ENCODE data around the gene STYK1.

The STYK1 gene

DNA sequence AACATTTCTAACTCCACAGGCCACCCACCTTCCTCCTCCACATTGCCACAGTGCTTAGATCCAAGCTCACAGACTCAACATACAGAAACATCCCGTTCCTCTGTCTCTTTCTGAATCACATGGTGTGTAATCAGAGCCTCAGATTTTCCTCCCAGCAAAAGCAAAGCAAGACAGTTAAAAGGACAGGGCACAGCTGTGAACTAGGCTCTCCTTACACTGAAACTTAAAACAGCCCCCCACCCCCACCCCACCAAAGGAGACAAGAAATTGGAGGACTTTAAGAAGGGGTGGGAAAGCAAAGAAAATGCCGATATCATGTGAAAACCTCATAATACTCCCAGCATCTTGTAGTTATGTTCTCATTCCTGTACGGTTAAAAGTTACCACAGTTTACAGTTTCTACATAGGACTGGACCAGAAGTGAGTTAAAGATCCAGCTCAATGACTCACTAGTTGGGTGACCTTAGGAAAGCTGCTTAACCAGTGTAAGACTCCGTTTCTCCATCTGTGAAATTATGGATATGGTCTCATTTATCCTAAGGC is 44.5 kb upstream of the STYK1 start:
- TF ChIP-seq, protein P1, sequence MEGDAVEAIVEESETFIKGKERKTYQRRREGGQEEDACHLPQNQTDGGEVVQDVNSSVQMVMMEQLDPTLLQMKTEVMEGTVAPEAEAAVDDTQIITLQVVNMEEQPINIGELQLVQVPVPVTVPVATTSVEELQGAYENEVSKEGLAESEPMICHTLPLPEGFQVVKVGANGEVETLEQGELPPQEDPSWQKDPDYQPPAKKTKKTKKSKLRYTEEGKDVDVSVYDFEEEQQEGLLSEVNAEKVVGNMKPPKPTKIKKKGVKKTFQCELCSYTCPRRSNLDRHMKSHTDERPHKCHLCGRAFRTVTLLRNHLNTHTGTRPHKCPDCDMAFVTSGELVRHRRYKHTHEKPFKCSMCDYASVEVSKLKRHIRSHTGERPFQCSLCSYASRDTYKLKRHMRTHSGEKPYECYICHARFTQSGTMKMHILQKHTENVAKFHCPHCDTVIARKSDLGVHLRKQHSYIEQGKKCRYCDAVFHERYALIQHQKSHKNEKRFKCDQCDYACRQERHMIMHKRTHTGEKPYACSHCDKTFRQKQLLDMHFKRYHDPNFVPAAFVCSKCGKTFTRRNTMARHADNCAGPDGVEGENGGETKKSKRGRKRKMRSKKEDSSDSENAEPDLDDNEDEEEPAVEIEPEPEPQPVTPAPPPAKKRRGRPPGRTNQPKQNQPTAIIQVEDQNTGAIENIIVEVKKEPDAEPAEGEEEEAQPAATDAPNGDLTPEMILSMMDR (IDR thresholded peaks at IDR 0.05): no peak

DNA sequence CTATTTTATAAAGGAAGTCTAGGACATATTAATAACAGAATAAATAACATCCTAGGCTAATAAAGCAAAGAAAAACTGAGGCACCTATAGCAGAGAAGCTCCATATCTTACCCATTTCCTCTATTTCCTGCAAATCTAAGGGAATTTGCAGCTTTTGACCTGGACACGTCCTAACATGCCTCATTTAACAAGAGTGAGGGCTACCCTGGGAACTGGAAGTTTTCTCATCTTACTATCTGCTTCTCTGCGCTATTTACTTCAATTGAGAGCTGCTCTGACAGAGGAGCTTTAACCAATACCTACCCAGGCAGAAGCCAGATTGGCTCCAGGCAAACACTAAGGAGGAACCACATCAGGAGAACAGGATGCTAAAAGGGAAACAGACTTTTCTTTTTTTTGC is 43.6 kb upstream of the STYK1 start:
- TF ChIP-seq, protein P1 (IDR thresholded peaks at IDR 0.05): no peak

DNA sequence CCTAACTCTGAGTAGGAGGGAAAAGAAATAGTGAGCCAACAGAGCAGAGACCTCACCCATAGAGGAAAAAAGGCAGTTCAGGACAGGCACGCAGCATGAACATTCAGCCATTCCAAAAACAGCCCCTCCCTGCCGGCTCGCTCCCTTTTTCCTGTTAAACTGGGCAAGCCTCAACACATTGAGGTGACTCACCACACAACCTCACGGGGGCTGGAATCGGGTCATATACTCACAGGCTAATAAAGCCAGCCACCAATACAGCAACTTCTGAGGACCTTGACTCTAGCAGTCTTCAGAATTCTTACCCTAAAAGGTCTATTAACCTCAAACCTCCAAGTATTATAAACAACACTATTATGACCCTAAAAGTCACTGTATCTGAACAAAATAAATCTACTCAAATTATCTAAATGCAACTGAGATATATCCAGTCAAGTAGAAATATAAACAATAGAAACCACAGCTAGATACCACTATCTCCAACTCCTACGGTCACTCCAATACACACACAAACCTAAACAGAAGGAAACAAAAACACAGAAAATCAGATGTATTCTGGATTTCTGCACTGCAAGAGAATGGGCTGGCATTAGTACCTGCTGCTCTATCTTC is 43.0 kb upstream of the STYK1 start:
- TF ChIP-seq, protein P1 (IDR thresholded peaks at IDR 0.05): no peak

DNA sequence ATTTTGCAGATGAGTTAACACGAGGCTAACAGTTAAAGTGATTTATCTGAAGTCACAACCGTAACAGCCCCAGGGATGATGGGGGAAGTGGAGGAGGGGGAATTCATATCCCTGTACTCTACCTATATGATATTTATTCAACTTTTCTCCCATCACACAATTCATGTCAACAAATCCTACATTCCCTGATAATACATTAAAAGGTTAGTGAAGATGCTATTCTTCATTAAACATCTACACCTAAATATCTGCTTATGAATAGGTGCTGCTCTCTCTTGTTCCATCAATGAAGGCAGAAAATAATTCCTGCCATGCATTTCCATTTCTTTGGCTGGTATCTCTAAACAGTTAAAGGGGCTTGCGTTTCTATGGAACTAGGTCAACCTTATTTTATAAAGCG is 42.4 kb upstream of the STYK1 start:
- TF ChIP-seq, protein P1 (IDR thresholded peaks at IDR 0.05): no peak

DNA sequence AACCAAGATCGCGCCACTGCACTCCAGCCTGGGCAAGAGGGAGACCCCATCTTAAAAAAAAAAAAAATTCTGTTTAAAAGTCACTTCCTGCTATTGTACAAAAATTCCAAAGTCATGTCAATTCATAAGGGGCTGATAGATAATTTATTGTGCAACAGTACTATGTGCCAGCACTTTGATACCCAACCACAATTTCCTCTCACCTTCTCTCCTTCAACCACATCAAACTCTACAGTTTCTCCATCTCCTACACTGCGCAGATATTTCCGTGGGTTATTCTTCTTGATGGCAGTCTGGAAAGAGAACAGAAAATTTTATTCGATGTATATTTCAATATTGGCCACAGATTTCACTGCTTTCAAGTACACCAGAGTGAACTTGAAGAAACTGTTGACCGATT is 41.6 kb upstream of the STYK1 start:
- TF ChIP-seq, protein P1 (IDR thresholded peaks at IDR 0.05): no peak

DNA sequence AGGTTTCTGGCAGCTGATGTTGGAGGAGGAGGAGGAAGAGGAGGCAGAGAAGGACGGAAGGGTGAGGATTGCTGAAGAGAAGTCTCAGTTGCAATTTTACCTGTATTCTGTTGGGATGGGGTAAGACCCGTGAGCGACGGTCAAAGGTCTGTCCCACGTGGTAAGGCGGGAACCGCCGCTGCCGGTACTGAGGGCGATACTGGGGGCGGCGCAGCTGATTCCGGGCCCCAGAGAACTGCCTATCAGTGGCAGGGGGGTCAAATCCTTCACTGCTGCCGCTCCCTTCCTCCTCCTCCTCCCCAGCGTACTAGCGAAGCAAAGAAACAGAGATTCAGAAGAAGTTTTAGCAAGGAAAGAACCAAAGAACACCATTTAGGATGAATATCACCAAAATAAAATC is 36.0 kb upstream of the STYK1 start:
- TF ChIP-seq, protein P1 (IDR thresholded peaks at IDR 0.05): no peak

DNA sequence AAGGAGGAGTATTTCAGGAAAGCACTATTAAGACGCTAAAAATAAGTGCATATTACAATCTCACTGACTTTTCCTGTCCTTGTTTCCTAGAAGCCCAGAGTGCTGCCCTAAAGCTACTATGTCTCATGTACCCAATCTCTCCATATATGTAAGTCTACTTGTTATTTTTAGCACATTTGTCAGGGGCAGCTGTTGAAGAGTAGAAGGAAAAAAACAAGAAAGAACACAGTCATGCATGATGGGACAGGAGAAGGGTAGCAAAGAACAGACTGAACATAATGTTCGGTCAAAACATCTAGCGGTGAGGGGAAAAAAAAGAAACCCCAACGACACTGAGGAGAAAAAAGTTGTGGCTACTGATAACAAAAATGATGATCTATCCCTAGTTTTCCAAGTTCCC is 35.0 kb upstream of the STYK1 start:
- TF ChIP-seq, protein P1 (IDR thresholded peaks at IDR 0.05): no peak

DNA sequence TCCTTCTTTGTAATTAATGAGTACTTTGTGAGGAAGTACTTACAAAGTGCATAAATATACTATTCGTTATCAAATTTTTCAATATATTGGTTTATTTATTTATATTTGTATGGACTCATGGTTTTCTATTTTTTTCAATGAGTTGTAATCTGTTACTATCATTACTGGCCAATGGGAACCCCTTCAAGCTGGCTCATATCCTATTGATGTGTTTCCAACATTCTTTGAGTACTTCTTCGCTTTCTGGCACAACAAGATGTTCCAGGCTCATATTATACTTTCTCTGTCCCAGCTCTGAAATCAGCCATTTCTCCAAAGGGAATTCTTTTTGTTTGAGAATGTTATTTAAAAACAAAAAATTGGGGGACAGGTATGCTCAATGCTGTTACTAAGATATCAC is 31.8 kb upstream of the STYK1 start:
- TF ChIP-seq, protein P1 (IDR thresholded peaks at IDR 0.05): no peak
